GM21576 (cell line): ENCODE data around the gene AATF.

Experiments
- ATAC-seq: cut with Tn5 transposase; IDR thresholded peaks from one replicate; pipeline ENCODE4 v1.9.1; 2021; ENCODE audit warnings: mild to moderate bottlenecking, moderate library complexity; ENCODE audit not compliant: unreplicated experiment

Gene AATF, protein sequence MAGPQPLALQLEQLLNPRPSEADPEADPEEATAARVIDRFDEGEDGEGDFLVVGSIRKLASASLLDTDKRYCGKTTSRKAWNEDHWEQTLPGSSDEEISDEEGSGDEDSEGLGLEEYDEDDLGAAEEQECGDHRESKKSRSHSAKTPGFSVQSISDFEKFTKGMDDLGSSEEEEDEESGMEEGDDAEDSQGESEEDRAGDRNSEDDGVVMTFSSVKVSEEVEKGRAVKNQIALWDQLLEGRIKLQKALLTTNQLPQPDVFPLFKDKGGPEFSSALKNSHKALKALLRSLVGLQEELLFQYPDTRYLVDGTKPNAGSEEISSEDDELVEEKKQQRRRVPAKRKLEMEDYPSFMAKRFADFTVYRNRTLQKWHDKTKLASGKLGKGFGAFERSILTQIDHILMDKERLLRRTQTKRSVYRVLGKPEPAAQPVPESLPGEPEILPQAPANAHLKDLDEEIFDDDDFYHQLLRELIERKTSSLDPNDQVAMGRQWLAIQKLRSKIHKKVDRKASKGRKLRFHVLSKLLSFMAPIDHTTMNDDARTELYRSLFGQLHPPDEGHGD

GRCh38 chr17:36948717-36949460 is at the start of gene AATF:
AATF (plus strand) TSS chr17:36948954; CDS start chr17:36949126, 172 bp downstream.
- ATAC-seq = peak; percentile 88

DNA sequence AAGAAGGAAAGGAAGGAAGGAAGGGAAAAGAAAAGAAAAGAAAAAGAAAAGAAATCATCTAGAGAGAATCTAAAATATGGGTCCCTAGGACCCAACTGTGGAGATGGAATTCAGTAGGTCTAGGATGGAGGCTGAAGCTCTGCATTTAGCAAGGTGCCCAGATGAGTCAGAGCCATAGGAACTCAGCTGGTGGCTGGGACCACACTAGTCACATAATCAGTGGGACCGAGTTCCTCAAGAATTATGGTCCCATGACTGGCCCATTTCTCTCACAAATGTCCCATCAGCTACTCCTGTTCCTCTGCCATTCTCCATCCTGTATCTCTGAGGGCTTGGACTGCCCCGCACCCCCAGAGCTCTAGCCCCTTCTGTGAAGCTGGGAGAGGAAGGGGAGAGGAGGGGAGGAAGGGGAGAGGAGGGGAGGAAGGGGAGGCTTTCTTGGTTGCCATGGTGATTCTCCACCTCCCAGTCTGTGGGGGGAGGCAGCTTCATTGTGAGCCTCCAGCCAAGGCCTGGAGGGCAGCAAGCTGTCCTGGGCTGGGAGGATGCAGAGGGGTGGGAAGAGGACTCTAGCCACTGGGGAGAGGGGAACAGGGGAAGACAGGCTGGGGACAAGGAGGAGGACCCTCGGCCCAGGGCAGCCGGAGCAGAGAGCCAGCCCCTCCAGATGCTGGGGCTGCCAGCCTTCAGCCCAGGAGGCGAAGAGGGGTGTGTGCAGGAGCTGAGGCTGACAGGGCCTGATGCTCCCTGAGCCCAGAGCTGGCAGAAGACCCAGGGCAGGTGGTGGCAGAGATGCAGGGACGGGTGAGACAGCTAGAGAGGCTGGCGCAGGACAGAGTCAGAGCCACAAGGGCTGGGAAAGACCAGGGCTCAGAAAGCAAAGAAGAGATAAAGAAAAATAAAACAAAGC is 49.2 kb upstream of the AATF start:
- ATAC-seq = no peak

GRCh38 chr17:36900160-36900512 is 48.6 kb upstream of the AATF start:
- ATAC-seq = no peak

- no peak for ATAC-seq
These were observed 47.2 kb upstream of the AATF start for GRCh38 chr17:36901506-36901905.

GRCh38 chr17:36907407-36907806 is 41.3 kb upstream of the AATF start:
- no peak for ATAC-seq

- ATAC-seq = no peak
These were observed 38.2 kb upstream of the AATF start for GRCh38 chr17:36910513-36910912.

- ATAC-seq = no peak
These were observed 37.8 kb upstream of the AATF start for GRCh38 chr17:36911001-36911400.

- no peak for ATAC-seq
These were observed 35.6 kb upstream of the AATF start for GRCh38 chr17:36913132-36913531.

- ATAC-seq = no peak
These were observed 30.5 kb upstream of the AATF start for GRCh38 chr17:36918211-36918691.

- no peak for ATAC-seq
These were observed 29.3 kb upstream of the AATF start for GRCh38 chr17:36919407-36919968.

GRCh38 chr17:36920032-36921005 is 28.4 kb upstream of the AATF start:
- ATAC-seq = no peak

GRCh38 chr17:36921095-36921851 is 27.5 kb upstream of the AATF start:
- no peak for ATAC-seq

GRCh38 chr17:36922175-36922574 is 26.6 kb upstream of the AATF start:
- no peak for ATAC-seq

- ATAC-seq = no peak
These were observed 24.9 kb upstream of the AATF start for GRCh38 chr17:36923814-36924221.

DNA sequence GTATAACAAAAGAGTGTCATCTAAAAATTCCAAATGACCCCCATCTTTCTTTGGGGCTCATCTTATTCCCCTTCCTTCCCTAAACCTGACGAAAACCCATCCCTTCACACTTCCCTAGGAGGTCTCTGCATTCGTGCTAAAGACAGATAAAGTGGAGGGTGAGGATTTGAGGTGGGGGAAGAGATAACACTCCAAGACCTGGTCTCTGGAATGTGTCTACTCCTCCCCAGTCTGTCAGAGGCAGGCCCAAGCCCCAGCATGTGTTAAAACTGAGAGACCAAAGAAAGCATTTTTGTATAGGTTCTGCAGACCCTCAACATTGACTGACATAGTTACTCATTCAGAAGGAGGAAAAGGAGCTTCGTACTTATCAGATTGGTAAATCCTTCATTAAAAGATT is 22.5 kb upstream of the AATF start:
- no peak for ATAC-seq

DNA sequence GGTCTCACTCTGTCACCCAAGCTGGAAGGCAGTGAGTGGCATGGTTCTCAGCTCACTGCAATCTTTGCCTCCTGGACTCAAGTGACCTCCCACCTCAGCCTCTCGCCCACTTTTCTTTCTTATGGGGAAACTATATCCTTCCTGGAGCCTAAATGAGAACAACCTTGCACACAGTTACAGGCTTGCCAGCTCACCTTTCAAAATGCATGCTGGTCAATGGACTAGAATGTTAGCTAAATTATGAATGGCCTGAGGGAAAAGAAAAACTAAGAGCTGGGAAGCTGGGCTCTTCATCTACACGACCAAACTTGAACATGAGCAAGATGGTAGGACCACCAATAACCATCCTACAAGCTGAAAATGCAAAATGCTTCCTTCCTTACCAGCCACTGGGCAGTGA is 22.1 kb upstream of the AATF start:
- no peak for ATAC-seq

GRCh38 chr17:36928471-36929345 is 20.0 kb upstream of the AATF start:
- no peak for ATAC-seq
